Thoracic aorta (tissue), 2 donors: ENCODE measurements around the gene CHMP6. TPM values are rescaled to one million over a fixed set of nuclear protein-coding genes. Genes with fewer than 3 reads are reported as not detected.
A peak's percentile ranks its signal among the peaks of the same experiment; 100 is the strongest.

Experiments used
- ATAC-seq: fragments of 150-250 bp; one replicate; pipeline ENCODE4 v1.8.0; 2017; ENCODE audit warnings: low read depth; ENCODE audit not compliant: insufficient number of reproducible peaks, low FRiP score
- DNase-seq: peaks from one replicate; pipeline ENCODE4 v3.0.0-alpha.2; 2020; ENCODE audit warnings: low spot score
- H3K27ac ChIP-seq, 2 donors: fragments of 200-600 bp; sonication (generic); 1 replicate in 1 of 2; 2 replicates in 1 of 2; pipeline ENCODE4 v1.5.1; 2016; ENCODE audit warnings: mild to moderate bottlenecking in 2 of 2, moderate library complexity in 2 of 2
- H3K27me3 ChIP-seq: fragments of 200-600 bp; sonication (generic); replicated peaks from 2 replicates; pipeline ENCODE4 v1.6.0; 2016; ENCODE audit warnings: mild to moderate bottlenecking; ENCODE audit not compliant: insufficient read depth
- H3K36me3 ChIP-seq: fragments of 200-600 bp; sonication (generic); one replicate; pipeline ENCODE4 v1.5.1; 2016
- H3K4me1 ChIP-seq, 2 donors: fragments of 200-600 bp; sonication (generic); 1 replicate in 1 of 2; 2 replicates in 1 of 2; pipeline versions ENCODE4 v1.5.1 to v1.6.0; 2016; ENCODE audit warnings: low read depth in 2 of 2, mild to moderate bottlenecking in 1 of 2; ENCODE audit not compliant: control insufficient read depth in 1 of 2
- H3K4me3 ChIP-seq: fragments of 200-600 bp; sonication (generic); 2 replicates; pipeline ENCODE4 v1.5.1; 2016; ENCODE audit warnings: mild to moderate bottlenecking
- H3K9me3 ChIP-seq: fragments of 200-600 bp; sonication (generic); 2 replicates; pipeline ENCODE4 v1.5.1; 2016
- total RNA-seq, 2 donors: library from RNA; depleted of rRNA; stranded (reverse); fragments of >200 nt; gene quantifications; one replicate each; pipeline versions ENCODE4 v1.1.0 to v1.2.3, GENCODE V29; 2016
- TF ChIP-seq, protein P1 (sequence below): fragments of 200-600 bp; sonication (generic); IDR thresholded peaks from one replicate; pipeline ENCODE4 v1.5.1; 2019; ENCODE audit warnings: antibody characterized with exemption

The CHMP6 gene
- total RNA-seq, 2 donors from 2014 or later: 20.2 to 38.0 TPM

DNA sequence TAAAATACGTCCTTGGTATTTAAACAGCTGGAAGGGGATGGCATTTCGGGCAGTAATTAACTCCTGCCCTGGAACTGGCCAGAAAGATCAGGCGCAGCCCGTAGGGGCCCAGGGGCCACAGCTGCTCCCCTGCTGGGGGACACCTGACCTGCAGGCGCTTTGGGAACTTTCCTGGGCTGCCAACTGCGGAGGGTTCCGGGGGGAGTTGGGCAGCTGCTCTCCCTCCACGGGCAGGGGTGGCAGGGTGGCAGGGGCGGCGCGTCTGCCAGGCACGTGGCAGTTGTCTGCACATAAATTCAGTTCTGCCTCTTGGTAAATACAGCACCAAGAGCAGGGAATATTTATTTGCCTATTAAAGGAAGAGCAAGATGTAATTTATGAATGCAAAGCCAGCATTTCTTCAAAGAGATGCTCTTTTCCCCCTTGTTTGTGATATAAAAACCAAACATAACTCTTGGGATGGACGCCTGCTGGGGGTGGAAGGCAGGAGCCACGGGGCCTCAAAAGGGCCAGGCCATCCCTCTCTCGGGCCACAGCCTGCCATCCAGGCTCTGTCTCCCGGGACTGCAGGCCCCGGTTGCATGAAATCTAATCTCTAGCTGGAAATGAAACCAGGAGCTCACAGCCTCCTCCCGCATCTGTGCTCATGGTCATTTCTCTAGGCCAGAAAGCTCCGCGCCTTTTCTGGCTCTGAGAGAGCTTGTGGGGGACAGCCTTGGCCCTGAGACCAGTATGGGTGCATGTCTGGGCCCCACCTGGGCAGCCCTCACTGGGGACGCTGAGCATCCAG, 29.9 kb upstream of the CHMP6 start:
- TF ChIP-seq, protein P1, sequence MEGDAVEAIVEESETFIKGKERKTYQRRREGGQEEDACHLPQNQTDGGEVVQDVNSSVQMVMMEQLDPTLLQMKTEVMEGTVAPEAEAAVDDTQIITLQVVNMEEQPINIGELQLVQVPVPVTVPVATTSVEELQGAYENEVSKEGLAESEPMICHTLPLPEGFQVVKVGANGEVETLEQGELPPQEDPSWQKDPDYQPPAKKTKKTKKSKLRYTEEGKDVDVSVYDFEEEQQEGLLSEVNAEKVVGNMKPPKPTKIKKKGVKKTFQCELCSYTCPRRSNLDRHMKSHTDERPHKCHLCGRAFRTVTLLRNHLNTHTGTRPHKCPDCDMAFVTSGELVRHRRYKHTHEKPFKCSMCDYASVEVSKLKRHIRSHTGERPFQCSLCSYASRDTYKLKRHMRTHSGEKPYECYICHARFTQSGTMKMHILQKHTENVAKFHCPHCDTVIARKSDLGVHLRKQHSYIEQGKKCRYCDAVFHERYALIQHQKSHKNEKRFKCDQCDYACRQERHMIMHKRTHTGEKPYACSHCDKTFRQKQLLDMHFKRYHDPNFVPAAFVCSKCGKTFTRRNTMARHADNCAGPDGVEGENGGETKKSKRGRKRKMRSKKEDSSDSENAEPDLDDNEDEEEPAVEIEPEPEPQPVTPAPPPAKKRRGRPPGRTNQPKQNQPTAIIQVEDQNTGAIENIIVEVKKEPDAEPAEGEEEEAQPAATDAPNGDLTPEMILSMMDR: no peak
- DNase-seq (no peak), ATAC-seq (no peak)
- Histone ChIP-seq H3K36me3 (peaks cover 16% of the 10 kb centered on the region), H3K27ac (peak overlapping the region; percentile 5 to 26), H3K4me1 (peaks cover 10 to 42% of the 10 kb centered on the region in 2 donors), H3K27me3 (no peaks in the 10 kb centered on the region), H3K9me3 (no peaks in the 10 kb centered on the region), H3K4me3 (no peak overlapping the region)

DNA sequence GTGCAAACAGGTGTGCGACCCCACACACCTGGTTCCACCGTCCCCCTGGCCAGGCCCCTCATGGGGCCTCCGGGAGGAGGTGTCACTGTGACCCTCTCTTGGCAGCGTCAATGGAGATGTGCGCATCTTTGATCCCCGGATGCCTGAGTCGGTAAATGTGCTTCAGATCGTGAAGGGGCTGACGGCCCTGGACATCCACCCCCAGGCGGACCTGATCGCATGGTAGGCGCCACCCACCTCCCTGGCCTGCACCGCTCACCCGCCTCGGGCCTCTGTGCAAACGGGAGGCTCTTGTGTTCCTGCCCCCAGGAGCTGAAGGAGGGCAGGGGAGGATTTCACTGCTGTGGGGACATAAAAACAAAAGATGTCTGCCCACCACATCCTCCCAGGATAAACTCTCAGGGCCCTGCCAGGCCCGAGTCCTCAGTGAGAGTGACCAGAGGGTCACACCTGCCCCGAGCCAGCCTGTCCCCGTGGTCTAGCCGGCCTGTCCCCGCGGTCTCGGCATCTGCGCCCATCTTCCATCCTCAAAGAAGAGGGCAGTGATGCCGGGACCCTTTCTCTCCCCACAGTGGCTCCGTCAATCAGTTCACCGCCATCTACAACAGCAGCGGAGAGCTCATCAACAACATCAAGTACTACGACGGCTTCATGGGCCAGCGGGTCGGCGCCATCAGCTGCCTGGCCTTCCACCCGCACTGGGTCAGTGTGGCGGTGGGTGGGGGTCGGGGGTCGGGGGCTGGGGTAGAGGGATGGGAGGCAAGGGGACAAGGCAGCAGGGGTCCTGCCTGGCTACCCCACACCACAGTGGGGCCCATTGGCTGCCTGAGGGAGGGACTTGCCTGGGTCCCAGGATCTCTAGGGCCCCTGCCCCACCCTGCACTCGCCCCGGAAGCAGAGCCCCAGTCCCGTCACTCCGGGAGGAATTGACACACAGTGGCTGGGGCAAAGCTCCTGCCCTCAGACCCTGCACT, 29.0 kb upstream of the CHMP6 start:
- Histone ChIP-seq H3K4me3 (no peak overlapping the region), H3K9me3 (no peaks in the 10 kb centered on the region), H3K27me3 (no peaks in the 10 kb centered on the region), H3K27ac (no peak overlapping the region), H3K36me3 (peaks cover 16% of the 10 kb centered on the region), H3K4me1 (peaks cover 10 to 42% of the 10 kb centered on the region in 2 donors)
- no peak for ATAC-seq
- TF ChIP-seq, protein P1: no peak
- no peak for DNase-seq

DNA sequence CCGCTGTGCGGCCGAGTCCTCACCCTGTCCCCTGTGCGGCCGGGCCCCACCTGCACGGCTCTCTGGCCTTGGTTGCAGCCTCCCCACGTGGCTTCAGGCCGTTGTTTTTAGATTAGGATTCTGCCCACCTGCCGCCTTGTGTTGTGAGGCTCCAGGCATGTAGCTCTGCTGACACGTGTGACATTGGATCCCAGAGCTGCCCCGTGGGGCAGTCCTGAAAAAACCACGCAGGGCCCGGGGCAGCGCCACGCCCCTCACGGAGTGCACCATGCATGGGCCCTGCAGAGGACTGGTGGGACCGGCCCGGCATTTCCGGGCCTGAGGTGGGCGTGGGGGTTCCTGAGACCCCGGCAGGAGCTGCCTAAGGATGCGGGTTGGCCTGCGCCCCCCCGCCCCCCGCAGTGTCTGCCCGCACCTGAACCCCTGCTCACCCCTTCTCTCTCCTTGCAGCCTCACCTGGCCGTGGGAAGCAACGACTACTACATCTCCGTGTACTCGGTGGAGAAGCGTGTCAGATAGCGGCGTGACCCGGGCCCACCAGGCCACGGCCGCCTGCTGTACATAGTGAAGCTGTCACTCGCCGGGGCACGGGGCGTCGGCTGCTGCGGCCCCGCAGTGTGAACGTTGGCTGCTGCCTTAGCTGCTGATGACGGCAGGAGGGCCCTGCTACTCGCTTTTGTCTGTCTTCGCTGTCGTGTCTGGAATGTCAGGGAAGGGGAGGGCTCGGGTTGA, 27.7 kb upstream of the CHMP6 start:
- ATAC-seq (no peak), DNase-seq (no peak)
- TF ChIP-seq, protein P1: no peak
- H3K27me3 ChIP-seq: no peaks in the 10 kb centered on the region
- peaks cover 16% of the 10 kb centered on the region for H3K36me3 ChIP-seq
- no peak overlapping the region for H3K4me3 ChIP-seq
- no peak overlapping the region for H3K27ac ChIP-seq
- H3K4me1 ChIP-seq: peaks cover 10 to 48% of the 10 kb centered on the region in 2 donors
- H3K9me3 ChIP-seq: no peaks in the 10 kb centered on the region

DNA sequence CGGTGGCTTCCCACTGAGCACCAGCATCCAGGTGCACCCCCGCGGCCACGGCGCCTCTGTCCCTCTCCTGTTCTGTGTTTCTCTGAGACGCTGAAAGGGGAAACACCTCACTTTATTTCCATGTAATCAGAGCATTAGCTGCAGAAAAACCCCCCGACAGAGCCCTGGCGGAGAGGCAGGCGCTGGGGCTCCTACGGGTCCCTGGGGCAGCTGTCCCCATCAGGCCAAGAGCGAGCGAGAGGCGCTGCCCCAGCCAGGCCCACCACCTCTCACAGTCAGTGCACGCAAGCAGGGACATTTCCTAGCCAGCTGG, 27.1 kb upstream of the CHMP6 start:
- Histone ChIP-seq H3K9me3 (no peaks in the 10 kb centered on the region), H3K36me3 (peaks cover 16% of the 10 kb centered on the region), H3K4me3 (no peak overlapping the region), H3K27ac (no peak overlapping the region), H3K27me3 (no peaks in the 10 kb centered on the region), H3K4me1 (peaks cover 10 to 48% of the 10 kb centered on the region in 2 donors)
- no peak for ATAC-seq
- TF ChIP-seq, protein P1: no peak
- DNase-seq: no peak
